Measurements from ENCODE around the gene FSTL5.

FSTL5 gene

GRCh38 chr4:161949946-161950725 is 213.7 kb downstream of the FSTL5 start:
- Histone ChIP-seq H3K4me1 (no peaks in the 10 kb centered on the region; the same call in 1 of the 2 replicates), H3K9me3 (no peaks in the 10 kb centered on the region), H3K4me3 (no peak overlapping the region), H3K36me3 (replicated peaks) (no peaks in the 10 kb centered on the region), H3K27me3 (ENCODE audit: low read depth) (no peaks in the 10 kb centered on the region)
- DNase-seq (ENCODE audit: low spot score in 2 of 2), result no peak
- in situ Hi-C loops (cut with MboI; ENCODE audit: low sequenced_read_pairs), result no loop called here

- no peaks in the 10 kb centered on the region for H3K36me3 ChIP-seq (replicated peaks)
- no peak overlapping the region for H3K4me3 ChIP-seq
- no peak for DNase-seq (ENCODE audit: low spot score in 2 of 2)
- no peaks in the 10 kb centered on the region for H3K27me3 ChIP-seq (ENCODE audit: low read depth)
- H3K9me3 ChIP-seq, result no peaks in the 10 kb centered on the region
- no peaks in the 10 kb centered on the region for H3K4me1 ChIP-seq
- in situ Hi-C loops (cut with MboI; ENCODE audit: low sequenced_read_pairs), result no loop called here
These were observed 215.6 kb downstream of the FSTL5 start for GRCh38 chr4:161948026-161948770.

- no peaks in the 10 kb centered on the region for H3K4me1 ChIP-seq
- no peak overlapping the region for H3K4me3 ChIP-seq
- H3K9me3 ChIP-seq, result no peaks in the 10 kb centered on the region
- no peaks in the 10 kb centered on the region for H3K27me3 ChIP-seq (ENCODE audit: low read depth)
- DNase-seq (ENCODE audit: low spot score in 2 of 2), result no peak
- no peaks in the 10 kb centered on the region for H3K36me3 ChIP-seq (replicated peaks)
- in situ Hi-C loops (cut with MboI; ENCODE audit: low sequenced_read_pairs), result no loop called here
These were observed 226.2 kb downstream of the FSTL5 start for GRCh38 chr4:161937596-161937995.

GRCh38 chr4:161936625-161937550 is 226.9 kb downstream of the FSTL5 start:
- Histone ChIP-seq H3K27me3 (ENCODE audit: low read depth) (no peaks in the 10 kb centered on the region), H3K36me3 (replicated peaks) (no peaks in the 10 kb centered on the region), H3K9me3 (no peaks in the 10 kb centered on the region), H3K4me1 (no peaks in the 10 kb centered on the region), H3K4me3 (no peak overlapping the region)
- in situ Hi-C loops (cut with MboI; ENCODE audit: low sequenced_read_pairs), result no loop called here
- peak; percentile 18 to 34 for DNase-seq (ENCODE audit: low spot score in 2 of 2)

- in situ Hi-C loops (cut with MboI; ENCODE audit: low sequenced_read_pairs), result no loop called here
- Histone ChIP-seq H3K4me3 (no peak overlapping the region), H3K9me3 (no peaks in the 10 kb centered on the region), H3K27me3 (ENCODE audit: low read depth) (no peaks in the 10 kb centered on the region), H3K36me3 (replicated peaks) (no peaks in the 10 kb centered on the region), H3K4me1 (no peaks in the 10 kb centered on the region)
- no peak for DNase-seq (ENCODE audit: low spot score in 2 of 2)
These were observed 232.7 kb downstream of the FSTL5 start for GRCh38 chr4:161931089-161931488.

GRCh38 chr4:161929956-161930355 is 233.8 kb downstream of the FSTL5 start:
- Histone ChIP-seq H3K36me3 (replicated peaks) (no peaks in the 10 kb centered on the region), H3K9me3 (no peaks in the 10 kb centered on the region), H3K27me3 (ENCODE audit: low read depth) (no peaks in the 10 kb centered on the region), H3K4me1 (no peaks in the 10 kb centered on the region), H3K4me3 (no peak overlapping the region)
- DNase-seq (ENCODE audit: low spot score in 2 of 2), result no peak
- in situ Hi-C loops (cut with MboI; ENCODE audit: low sequenced_read_pairs), result no loop called here

- H3K4me3 ChIP-seq, result no peak overlapping the region
- no peaks in the 10 kb centered on the region for H3K9me3 ChIP-seq
- no peaks in the 10 kb centered on the region for H3K4me1 ChIP-seq
- in situ Hi-C loops (cut with MboI; ENCODE audit: low sequenced_read_pairs), result no loop called here
- H3K36me3 ChIP-seq (replicated peaks), result no peaks in the 10 kb centered on the region
- no peaks in the 10 kb centered on the region for H3K27me3 ChIP-seq (ENCODE audit: low read depth)
- DNase-seq (ENCODE audit: low spot score in 2 of 2), result no peak
These were observed 237.6 kb downstream of the FSTL5 start for GRCh38 chr4:161926033-161926828.

- Histone ChIP-seq H3K4me3 (no peak overlapping the region), H3K36me3 (replicated peaks) (no peaks in the 10 kb centered on the region), H3K9me3 (no peaks in the 10 kb centered on the region), H3K4me1 (no peaks in the 10 kb centered on the region), H3K27me3 (ENCODE audit: low read depth) (no peaks in the 10 kb centered on the region)
- in situ Hi-C loops (cut with MboI; ENCODE audit: low sequenced_read_pairs), result no loop called here
- DNase-seq (ENCODE audit: low spot score in 2 of 2), result no peak
These were observed 243.3 kb downstream of the FSTL5 start for GRCh38 chr4:161920304-161921052.

GRCh38 chr4:161919442-161920220 is 244.2 kb downstream of the FSTL5 start:
- no peaks in the 10 kb centered on the region for H3K4me1 ChIP-seq
- in situ Hi-C loops (cut with MboI; ENCODE audit: low sequenced_read_pairs), result no loop called here
- no peak for DNase-seq (ENCODE audit: low spot score in 2 of 2)

GRCh38 chr4:161916035-161916434 is 247.8 kb downstream of the FSTL5 start:
- Histone ChIP-seq H3K4me3 (no peak overlapping the region), H3K4me1 (no peaks in the 10 kb centered on the region), H3K27me3 (ENCODE audit: low read depth) (no peaks in the 10 kb centered on the region), H3K36me3 (replicated peaks) (no peaks in the 10 kb centered on the region), H3K9me3 (no peaks in the 10 kb centered on the region)
- DNase-seq (ENCODE audit: low spot score in 2 of 2), result no peak
- in situ Hi-C loops (cut with MboI; ENCODE audit: low sequenced_read_pairs), result no loop called here

More at GRCh38 chr4:161919442-161920220, 244.2 kb downstream of the FSTL5 start:
- H3K27me3 ChIP-seq (ENCODE audit: low read depth), result no peaks in the 10 kb centered on the region
- H3K4me3 ChIP-seq, result no peak overlapping the region
- no peaks in the 10 kb centered on the region for H3K9me3 ChIP-seq
- H3K36me3 ChIP-seq (replicated peaks), result no peaks in the 10 kb centered on the region

- Histone ChIP-seq H3K27me3 (ENCODE audit: low read depth) (no peaks in the 10 kb centered on the region), H3K4me1 (no peaks in the 10 kb centered on the region), H3K9me3 (no peaks in the 10 kb centered on the region), H3K36me3 (replicated peaks) (no peaks in the 10 kb centered on the region), H3K4me3 (no peak overlapping the region)
- in situ Hi-C loops (cut with MboI; ENCODE audit: low sequenced_read_pairs), result no loop called here
- DNase-seq (ENCODE audit: low spot score in 2 of 2), result no peak
These were observed 256.2 kb downstream of the FSTL5 start for GRCh38 chr4:161907590-161907955.
